ENCODE results near the gene CEMIP. TPM values are rescaled to one million over a fixed set of nuclear protein-coding genes. Genes with fewer than 3 reads are reported as not detected.

Gene CEMIP
- total and polyA plus RNA-seq, 2 of the 13 experiments (the other 11 are each of a cell fraction or from before 2014, with no cell fraction given): 4.3 to 28.5 TPM

DNA sequence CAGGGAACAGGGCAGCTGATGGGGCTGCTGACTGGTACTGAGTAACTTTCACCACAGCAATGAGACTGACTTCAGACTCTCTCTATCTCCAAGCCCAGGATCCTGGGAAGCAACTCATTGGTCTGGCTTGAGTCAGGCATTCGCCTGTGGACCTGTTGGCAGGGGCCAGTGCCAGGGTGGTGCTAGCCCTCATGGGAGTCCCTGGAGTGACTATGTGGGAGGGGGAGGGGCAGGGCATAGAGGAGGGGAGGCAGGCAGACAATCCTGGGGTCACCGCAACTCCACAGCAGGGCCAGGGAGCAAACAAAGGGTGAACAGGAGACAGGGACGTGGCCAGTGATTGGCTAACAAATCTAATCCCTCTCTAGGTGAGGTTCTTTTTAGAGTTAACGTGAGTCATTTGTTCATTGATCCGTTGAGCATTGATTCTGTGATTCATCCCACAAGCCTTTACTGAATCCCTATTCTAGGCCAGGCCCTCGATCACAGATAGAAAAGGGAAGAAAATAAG, 71.8 kb downstream of the CEMIP start (continued):
- TF ChIP-seq, protein P1, sequence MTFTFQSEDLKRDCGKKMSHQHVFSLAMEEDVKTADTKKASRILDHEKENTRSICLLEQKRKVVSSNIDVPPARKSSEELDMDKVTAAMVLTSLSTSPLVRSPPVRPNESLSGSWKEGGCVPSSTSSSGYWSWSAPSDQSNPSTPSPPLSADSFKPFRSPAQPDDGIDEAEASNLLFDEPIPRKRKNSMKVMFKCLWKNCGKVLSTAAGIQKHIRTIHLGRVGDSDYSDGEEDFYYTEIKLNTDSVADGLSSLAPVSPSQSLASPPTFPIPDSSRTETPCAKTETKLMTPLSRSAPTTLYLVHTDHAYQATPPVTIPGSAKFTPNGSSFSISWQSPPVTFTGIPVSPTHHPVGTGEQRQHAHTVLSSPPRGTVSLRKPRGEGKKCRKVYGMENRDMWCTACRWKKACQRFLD (CRISPR knock-in tag; IDR thresholded peaks at IDR 0.05; ENCODE audit: borderline replicate concordance): no peak
- TF ChIP-seq RARA (CRISPR knock-in tag; IDR thresholded peaks at IDR 0.05): peak; percentile 30; the same call in 1 of the 2 replicates
- no peak for TF ChIP-seq ZNF354B (CRISPR knock-in tag; IDR thresholded peaks at IDR 0.05)
- no peak for TF ChIP-seq ZBTB8A (CRISPR knock-in tag; IDR thresholded peaks at IDR 0.05; ENCODE audit: borderline replicate concordance, low read depth)
- no peak for TF ChIP-seq AGO2 (optimal IDR thresholded peaks at IDR 0.05; ENCODE audit: low read depth, low read length)
- TF ChIP-seq FIP1L1 (IDR thresholded peaks at IDR 0.05; ENCODE audit: borderline replicate concordance, insufficient read depth, low read depth, low read length): no peak
- no peak for TF ChIP-seq HDAC2 (CRISPR knock-in tag; IDR thresholded peaks at IDR 0.05)
- TF ChIP-seq, protein P2, sequence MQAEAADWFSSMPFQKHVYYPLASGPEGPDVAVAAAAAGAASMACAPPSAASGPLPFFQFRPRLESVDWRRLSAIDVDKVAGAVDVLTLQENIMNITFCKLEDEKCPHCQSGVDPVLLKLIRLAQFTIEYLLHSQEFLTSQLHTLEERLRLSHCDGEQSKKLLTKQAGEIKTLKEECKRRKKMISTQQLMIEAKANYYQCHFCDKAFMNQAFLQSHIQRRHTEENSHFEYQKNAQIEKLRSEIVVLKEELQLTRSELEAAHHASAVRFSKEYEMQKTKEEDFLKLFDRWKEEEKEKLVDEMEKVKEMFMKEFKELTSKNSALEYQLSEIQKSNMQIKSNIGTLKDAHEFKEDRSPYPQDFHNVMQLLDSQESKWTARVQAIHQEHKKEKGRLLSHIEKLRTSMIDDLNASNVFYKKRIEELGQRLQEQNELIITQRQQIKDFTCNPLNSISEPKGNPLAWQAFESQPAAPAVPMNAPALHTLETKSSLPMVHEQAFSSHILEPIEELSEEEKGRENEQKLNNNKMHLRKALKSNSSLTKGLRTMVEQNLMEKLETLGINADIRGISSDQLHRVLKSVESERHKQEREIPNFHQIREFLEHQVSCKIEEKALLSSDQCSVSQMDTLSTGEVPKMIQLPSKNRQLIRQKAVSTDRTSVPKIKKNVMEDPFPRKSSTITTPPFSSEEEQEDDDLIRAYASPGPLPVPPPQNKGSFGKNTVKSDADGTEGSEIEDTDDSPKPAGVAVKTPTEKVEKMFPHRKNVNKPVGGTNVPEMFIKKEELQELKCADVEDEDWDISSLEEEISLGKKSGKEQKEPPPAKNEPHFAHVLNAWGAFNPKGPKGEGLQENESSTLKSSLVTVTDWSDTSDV (CRISPR knock-in tag; IDR thresholded peaks at IDR 0.05): no peak
- no peak for TF ChIP-seq ZNF747 (CRISPR knock-in tag; IDR thresholded peaks at IDR 0.05; ENCODE audit: borderline replicate concordance)
- no peak for TF ChIP-seq ZNF75D (CRISPR knock-in tag; IDR thresholded peaks at IDR 0.05; ENCODE audit: borderline replicate concordance)
- TF ChIP-seq CENPT (CRISPR knock-in tag; IDR thresholded peaks at IDR 0.05; ENCODE audit: low read depth): no peak
- no peak for TF ChIP-seq SALL1 (CRISPR knock-in tag; IDR thresholded peaks at IDR 0.05)
- TF ChIP-seq SIX4 (CRISPR knock-in tag; IDR thresholded peaks at IDR 0.05): no peak
- TF ChIP-seq ZNF792 (CRISPR knock-in tag; IDR thresholded peaks at IDR 0.05): no peak
- TF ChIP-seq ZNF230 (CRISPR knock-in tag; IDR thresholded peaks at IDR 0.05): no peak
- TF ChIP-seq, protein P3, sequence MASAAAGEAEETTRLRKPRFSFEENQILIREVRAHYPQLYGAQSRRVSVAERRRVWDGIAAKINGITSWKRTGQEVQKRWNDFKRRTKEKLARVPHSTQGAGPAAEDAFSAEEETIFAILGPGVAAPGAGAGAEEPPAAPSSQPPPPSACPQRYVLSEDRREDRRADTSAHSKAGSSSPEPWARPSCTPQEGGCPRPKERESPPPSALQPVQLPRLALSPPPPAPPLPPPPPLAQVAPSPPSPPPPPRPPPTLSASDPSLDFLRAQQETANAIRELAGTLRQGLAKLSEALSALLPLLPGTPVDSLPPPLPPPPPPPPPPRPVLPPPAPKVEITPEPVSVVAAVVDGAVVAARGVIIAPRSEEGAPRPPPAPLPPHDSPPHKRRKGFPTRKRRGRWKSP (CRISPR knock-in tag; IDR thresholded peaks at IDR 0.05): no peak
- TF ChIP-seq, protein P4, sequence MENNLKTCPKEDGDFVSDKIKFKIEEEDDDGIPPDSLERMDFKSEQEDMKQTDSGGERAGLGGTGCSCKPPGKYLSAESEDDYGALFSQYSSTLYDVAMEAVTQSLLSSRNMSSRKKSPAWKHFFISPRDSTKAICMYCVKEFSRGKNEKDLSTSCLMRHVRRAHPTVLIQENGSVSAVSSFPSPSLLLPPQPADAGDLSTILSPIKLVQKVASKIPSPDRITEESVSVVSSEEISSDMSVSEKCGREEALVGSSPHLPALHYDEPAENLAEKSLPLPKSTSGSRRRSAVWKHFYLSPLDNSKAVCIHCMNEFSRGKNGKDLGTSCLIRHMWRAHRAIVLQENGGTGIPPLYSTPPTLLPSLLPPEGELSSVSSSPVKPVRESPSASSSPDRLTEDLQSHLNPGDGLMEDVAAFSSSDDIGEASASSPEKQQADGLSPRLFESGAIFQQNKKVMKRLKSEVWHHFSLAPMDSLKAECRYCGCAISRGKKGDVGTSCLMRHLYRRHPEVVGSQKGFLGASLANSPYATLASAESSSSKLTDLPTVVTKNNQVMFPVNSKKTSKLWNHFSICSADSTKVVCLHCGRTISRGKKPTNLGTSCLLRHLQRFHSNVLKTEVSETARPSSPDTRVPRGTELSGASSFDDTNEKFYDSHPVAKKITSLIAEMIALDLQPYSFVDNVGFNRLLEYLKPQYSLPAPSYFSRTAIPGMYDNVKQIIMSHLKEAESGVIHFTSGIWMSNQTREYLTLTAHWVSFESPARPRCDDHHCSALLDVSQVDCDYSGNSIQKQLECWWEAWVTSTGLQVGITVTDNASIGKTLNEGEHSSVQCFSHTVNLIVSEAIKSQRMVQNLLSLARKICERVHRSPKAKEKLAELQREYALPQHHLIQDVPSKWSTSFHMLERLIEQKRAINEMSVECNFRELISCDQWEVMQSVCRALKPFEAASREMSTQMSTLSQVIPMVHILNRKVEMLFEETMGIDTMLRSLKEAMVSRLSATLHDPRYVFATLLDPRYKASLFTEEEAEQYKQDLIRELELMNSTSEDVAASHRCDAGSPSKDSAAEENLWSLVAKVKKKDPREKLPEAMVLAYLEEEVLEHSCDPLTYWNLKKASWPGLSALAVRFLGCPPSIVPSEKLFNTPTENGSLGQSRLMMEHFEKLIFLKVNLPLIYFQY (CRISPR knock-in tag; IDR thresholded peaks at IDR 0.05; ENCODE audit: borderline replicate concordance): no peak
- TF ChIP-seq ZFP62 (CRISPR knock-in tag; IDR thresholded peaks at IDR 0.05): no peak
- TF ChIP-seq SMYD3 (CRISPR knock-in tag; IDR thresholded peaks at IDR 0.05): no peak
- no peak for TF ChIP-seq ZNF709 (CRISPR knock-in tag; IDR thresholded peaks at IDR 0.05)
- no peak for TF ChIP-seq ZNF124 (CRISPR knock-in tag; IDR thresholded peaks at IDR 0.05)
- TF ChIP-seq, protein P5, sequence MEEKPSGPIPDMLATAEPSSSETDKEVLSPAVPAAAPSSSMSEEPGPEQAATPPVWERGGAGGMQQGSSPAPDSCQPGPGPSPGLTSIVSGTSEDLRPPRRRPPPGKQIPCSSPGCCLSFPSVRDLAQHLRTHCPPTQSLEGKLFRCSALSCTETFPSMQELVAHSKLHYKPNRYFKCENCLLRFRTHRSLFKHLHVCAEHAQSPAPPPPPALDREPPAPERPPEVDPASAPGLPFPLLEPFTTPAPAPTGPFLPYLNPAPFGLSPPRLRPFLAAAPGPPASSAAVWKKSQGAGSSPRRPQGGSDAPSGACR (CRISPR knock-in tag; IDR thresholded peaks at IDR 0.05): no peak
